Osteoblast (primary cell): ENCODE measurements around the gene FBRS. TPM values are rescaled to one million over a fixed set of nuclear protein-coding genes. Genes with fewer than 3 reads are reported as not detected.

Experiments
- DNase-seq: peaks from one replicate; pipeline ENCODE4 v3.0.0; 2011; ENCODE audit warnings: low spot score, mixed read lengths; ENCODE audit not compliant: insufficient read length; ENCODE audit errors: missing footprints
- H2AFZ ChIP-seq: 2 replicates; pipeline ENCODE4 v1.6.0; 2011; ENCODE audit warnings: mild to moderate bottlenecking, low read length
- H3K27ac ChIP-seq: 2 replicates; pipeline ENCODE4 v1.5.1; 2011; ENCODE audit warnings: mild to moderate bottlenecking, low read depth, low read length, moderate library complexity
- H3K27me3 ChIP-seq: 2 replicates; pipeline ENCODE4 v1.6.0; 2012; ENCODE audit warnings: mild to moderate bottlenecking, control low read depth, inconsistent platforms, low read length, moderate library complexity; ENCODE audit not compliant: insufficient read depth
- H3K36me3 ChIP-seq: 2 replicates; pipeline ENCODE4 v1.5.1; 2011; ENCODE audit warnings: mild to moderate bottlenecking, low read length, control low read depth, moderate library complexity; ENCODE audit not compliant: insufficient read depth
- H3K4me1 ChIP-seq: 2 replicates; pipeline ENCODE4 v1.5.1; 2011; ENCODE audit warnings: mild to moderate bottlenecking, low read length, control low read depth, moderate library complexity; ENCODE audit not compliant: insufficient read depth
- H3K4me2 ChIP-seq: 2 replicates; pipeline ENCODE4 v1.6.0; 2011; ENCODE audit warnings: mild to moderate bottlenecking, low read length; ENCODE audit not compliant: insufficient read depth
- H3K4me3 ChIP-seq: fragments of 200-600 bp; sonication (generic); 3 replicates; pipeline ENCODE4 v1.5.1; 2012; ENCODE audit warnings: mild to moderate bottlenecking, low read length, inconsistent platforms; ENCODE audit not compliant: insufficient read depth
- H3K79me2 ChIP-seq: 2 replicates; pipeline ENCODE4 v1.6.0; 2012; ENCODE audit warnings: mild to moderate bottlenecking, low read length, control low read depth, inconsistent platforms; ENCODE audit not compliant: insufficient read depth
- H3K9me3 ChIP-seq: 2 replicates; pipeline ENCODE4 v1.5.1; 2011; ENCODE audit warnings: low read depth, low read length, control low read depth
- H4K20me1 ChIP-seq: 2 replicates; pipeline ENCODE4 v1.6.0; 2012; ENCODE audit warnings: mild to moderate bottlenecking, low read length, control low read depth; ENCODE audit not compliant: insufficient read depth
- CTCF ChIP-seq: IDR thresholded peaks from 2 replicates; pipeline ENCODE4 v1.5.1; 2011; ENCODE audit warnings: mild to moderate bottlenecking, low read depth, low read length, moderate library complexity; ENCODE audit errors: extremely low read depth
- total RNA-seq: library from RNA; depleted of rRNA; stranded (reverse); fragments of >200 nt; gene quantifications from 2 replicates; pipeline ENCODE4 v1.2.3, GENCODE V29; 2012

FBRS gene
- total RNA-seq, 1 donor, result 30.8 TPM

GRCh38 chr16:30665830-30666190 lies 7.6 kb downstream of the FBRS start:
- Histone ChIP-seq H2AFZ (no peak overlapping the region), H3K79me2 (peaks cover 69% of the 10 kb centered on the region), H3K27me3 (no peaks in the 10 kb centered on the region), H3K4me2 (no peak overlapping the region), H4K20me1 (peaks cover 66% of the 10 kb centered on the region), H3K4me3 (no peak overlapping the region), H3K9me3 (no peaks in the 10 kb centered on the region), H3K4me1 (peaks cover 15% of the 10 kb centered on the region), H3K36me3 (peaks cover 90% of the 10 kb centered on the region), H3K27ac (peak overlapping the region; percentile 51)
- no peak for DNase-seq
- TF ChIP-seq CTCF, result no peak

GRCh38 chr16:30666681-30667080 lies 8.4 kb downstream of the FBRS start:
- no peaks in the 10 kb centered on the region for H3K9me3 ChIP-seq
- no peak overlapping the region for H3K4me2 ChIP-seq
- TF ChIP-seq CTCF, result no peak
- peaks cover 7% of the 10 kb centered on the region for H3K4me1 ChIP-seq
- no peak overlapping the region for H3K4me3 ChIP-seq
- peaks cover 83% of the 10 kb centered on the region for H3K36me3 ChIP-seq
- peaks cover 60% of the 10 kb centered on the region for H3K79me2 ChIP-seq
- peak overlapping the region; percentile 51 for H3K27ac ChIP-seq
- H4K20me1 ChIP-seq, result peaks cover 57% of the 10 kb centered on the region
- peak; percentile 96 for DNase-seq
- H2AFZ ChIP-seq, result no peak overlapping the region
- H3K27me3 ChIP-seq, result no peaks in the 10 kb centered on the region

- Histone ChIP-seq H3K27ac (peak overlapping the region; percentile 51), H3K4me2 (no peak overlapping the region), H3K79me2 (peaks cover 53% of the 10 kb centered on the region), H3K9me3 (no peaks in the 10 kb centered on the region), H3K27me3 (no peaks in the 10 kb centered on the region), H4K20me1 (peaks cover 51% of the 10 kb centered on the region), H3K4me1 (peaks cover 7% of the 10 kb centered on the region), H3K4me3 (no peak overlapping the region), H2AFZ (no peak overlapping the region), H3K36me3 (peaks cover 76% of the 10 kb centered on the region)
- TF ChIP-seq CTCF, result no peak
- no peak for DNase-seq
Measured at GRCh38 chr16:30667361-30667905, 9.2 kb downstream of the FBRS start.

GRCh38 chr16:30668393-30668792 lies 10.2 kb downstream of the FBRS start:
- Histone ChIP-seq H3K36me3 (peaks cover 66% of the 10 kb centered on the region), H3K9me3 (no peaks in the 10 kb centered on the region), H3K79me2 (peaks cover 43% of the 10 kb centered on the region), H3K4me2 (no peak overlapping the region), H3K4me1 (peaks cover 7% of the 10 kb centered on the region), H4K20me1 (peaks cover 44% of the 10 kb centered on the region), H3K27ac (no peak overlapping the region), H2AFZ (no peak overlapping the region), H3K4me3 (no peak overlapping the region), H3K27me3 (no peaks in the 10 kb centered on the region)
- peak; percentile 54 for DNase-seq
- TF ChIP-seq CTCF, result no peak
